A204.1 (cell line): ENCODE data around the gene NAA15.
"Not testable (repeated sequence)": the region's sequence is repeated elsewhere in the genome, so short reads cannot be mapped to it uniquely, and the experiment has no call there.

ENCODE experiments used
- FAIRE-seq: peaks from 2 replicates; lab custom pipeline; 2012; peaks lifted over from hg19 to GRCh38; lab: Jason Lieb, UNC

Gene NAA15

DNA sequence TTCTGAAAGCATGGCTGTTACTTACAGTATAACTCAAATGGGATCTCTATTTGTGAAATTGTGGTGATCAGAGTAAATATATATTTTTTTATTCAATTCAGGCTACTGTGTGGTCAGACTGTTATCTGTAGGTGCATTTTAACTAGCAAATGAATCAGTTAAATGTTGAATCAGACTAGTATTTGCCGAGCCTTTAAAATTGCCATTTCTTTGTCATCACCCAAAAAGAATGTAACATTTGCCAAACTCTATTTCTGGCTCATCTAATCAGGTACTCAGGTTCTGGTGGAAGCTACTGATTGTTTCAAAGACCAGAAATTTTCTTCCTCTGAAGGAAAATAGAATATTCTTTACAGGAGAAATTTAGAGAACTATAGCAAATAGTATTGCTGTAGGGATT, 1.8 kb upstream of the NAA15 start:
- no peak for FAIRE-seq

DNA sequence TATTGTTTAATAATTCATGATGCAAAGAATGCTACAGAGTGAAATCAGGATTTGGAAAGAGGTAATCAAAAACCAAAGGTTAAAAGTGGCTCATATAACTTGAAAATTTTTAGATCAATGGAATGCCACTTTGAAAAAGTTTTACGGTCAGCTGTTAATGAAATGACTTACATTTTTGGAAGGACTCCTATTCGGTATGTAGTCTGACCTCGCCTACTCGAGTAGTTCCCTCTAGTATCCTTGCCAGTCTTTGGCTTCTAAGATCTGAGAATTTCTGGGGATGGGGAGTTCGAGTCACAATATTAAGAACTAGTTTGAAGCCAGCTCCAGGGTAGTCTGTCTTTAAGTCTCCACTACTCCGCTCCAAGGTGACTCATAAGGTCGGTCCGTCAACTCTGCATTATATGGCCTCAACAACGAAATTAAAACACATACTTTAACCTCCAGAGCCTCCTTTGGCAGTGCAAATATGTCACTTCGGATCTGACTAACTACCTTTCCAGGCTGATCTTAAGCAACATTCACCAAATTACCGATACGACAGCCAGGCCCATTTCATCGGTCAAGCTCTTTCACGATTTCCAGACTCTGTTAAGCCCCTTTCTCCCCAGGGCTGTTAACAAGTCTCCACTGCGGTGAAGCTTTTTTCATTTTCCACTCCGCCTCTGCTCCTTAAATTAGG, 733 bp upstream of the NAA15 start:
- no peak for FAIRE-seq

DNA sequence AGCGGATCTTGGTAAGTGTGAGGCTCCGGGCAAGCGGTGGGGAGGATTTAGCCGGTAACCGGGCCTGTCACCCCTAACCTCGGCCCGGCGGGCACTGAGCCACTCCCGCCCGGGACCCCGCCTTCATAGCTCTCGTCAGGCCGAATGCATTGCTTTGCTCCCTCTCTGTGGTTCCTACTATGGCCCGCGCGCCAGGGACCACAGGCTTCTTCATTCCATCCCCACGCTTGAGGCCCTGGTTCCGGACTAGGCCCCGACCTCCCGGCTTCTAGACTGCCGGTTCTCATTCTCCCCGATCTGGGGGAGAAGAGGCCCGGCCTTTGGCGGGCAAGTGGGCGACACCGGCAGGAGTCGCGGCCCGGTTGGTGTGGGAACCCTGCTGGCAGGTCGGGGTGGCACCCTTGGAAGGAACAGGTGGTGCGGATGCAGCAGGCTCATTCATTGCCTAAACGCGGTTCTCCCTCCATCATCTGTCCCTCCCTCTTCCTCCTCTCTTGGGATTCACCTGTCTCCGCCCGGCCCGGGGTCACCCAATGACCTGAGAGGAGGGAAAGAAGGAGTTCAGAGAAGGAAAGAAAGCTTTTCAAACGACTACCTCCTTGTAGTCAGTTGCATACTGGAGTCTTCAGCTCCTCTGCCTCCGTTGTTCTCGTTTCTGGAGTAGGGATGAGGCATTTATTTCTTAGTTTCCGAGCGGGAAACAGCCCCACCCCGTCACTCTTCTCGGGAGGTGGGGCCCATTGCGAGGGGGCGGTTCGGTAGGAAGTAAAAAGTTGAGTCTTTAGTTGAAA, 711 bp downstream of the NAA15 start, which contains the start of gene NDUFC1:
TSS of gene NDUFC1 (minus strand) at position 657 of the 791 bp plus-strand sequence. CDS start 6,679 bp downstream, outside the sequence.
- FAIRE-seq: peak; percentile 14

DNA sequence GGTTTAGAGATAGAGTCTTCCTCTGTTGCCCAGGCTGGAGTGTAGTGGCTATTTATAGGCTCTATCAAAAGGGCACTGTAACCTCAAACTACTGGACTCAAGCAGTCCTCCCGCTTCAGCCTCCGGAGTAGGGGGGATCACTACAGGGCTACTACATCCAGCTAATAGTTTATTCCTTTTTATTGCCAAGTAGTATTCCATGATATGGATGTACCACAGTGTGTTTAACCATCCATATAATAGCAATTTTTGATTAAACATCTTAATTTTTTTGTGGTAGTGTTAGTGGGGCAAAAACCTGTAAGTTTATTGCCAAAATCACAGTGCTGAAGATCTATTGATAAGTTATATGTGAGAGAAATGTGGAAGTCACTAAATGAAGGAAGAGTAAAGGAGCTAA, 3.6 kb downstream of the NAA15 start:
- FAIRE-seq: no peak

DNA sequence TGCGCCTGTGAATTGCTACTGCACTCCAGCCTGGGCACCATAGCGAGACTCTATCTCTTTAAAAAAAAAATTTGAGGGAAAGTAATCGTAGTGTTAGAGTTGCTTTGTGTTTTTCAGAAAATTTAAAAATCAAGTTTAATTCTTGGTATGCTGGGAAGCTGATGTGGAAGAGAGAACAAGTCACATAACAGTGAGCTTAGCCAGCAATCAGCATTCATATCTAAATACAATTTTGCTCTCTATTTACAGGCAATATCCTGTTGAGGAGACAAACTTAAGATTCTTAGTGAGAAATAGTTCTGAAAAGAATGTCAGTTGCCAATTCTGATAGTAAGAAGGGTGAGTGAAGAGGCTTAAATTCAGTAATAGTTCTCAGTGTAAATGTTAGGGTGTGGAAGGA, 10.6 kb downstream of the NAA15 start:
- FAIRE-seq: no peak

DNA sequence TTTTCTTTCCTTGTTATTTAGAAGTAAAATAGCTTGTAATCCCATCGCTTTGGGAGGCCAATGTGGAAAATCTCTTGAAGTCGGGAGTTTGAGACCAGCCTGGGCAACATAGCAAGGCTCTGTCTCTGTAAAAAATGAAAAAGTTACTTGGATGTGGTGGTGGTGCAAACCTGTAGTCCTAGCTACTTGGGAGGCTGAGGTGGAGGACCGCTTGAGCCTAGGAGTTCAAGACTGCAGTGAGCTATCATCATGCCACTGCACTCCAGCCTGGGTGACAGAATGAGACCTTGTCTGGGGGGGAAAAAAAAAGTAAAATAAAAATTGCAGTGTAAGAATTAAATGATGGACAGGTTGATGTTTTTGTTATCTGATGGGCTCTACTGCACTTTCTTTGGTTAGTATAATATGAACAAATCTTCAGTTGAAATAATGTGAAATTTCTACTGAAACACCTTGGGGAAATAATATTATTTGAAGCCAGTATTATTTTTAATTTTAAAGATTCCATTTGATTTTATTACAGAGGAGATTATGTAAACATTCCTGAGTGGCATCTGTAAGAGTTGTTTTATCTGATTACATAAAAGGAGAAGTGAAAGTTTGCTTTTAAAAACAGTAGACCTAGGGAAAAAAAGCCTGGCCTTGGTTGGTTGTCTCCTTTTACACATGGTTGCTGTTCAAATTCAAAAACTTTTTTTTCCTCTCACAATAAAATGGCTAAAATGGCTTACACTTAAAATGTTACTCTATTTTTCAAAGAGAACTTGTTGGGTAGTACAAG, 11.4 kb downstream of the NAA15 start:
- peak; percentile 14 for FAIRE-seq

DNA sequence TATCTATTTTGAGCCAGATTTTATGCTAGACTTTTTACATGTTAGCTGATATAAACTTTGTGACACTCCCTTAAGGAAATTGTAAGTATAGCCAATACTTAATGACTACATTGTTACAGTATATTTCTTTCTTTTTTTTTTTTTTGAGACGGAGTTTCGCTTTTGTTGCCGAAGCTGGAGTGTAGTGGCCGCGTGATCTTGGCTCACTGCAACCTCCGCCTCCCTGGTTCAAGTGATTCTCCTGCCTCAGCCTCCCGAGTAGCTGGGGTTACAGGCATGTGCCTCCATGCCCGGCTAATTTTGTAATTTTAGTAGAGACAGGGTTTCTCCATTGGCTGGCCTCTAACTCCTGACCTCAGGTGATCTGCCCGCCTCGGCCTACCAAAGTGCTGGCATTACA, 12.1 kb downstream of the NAA15 start:
- not testable (repeated sequence) for FAIRE-seq

DNA sequence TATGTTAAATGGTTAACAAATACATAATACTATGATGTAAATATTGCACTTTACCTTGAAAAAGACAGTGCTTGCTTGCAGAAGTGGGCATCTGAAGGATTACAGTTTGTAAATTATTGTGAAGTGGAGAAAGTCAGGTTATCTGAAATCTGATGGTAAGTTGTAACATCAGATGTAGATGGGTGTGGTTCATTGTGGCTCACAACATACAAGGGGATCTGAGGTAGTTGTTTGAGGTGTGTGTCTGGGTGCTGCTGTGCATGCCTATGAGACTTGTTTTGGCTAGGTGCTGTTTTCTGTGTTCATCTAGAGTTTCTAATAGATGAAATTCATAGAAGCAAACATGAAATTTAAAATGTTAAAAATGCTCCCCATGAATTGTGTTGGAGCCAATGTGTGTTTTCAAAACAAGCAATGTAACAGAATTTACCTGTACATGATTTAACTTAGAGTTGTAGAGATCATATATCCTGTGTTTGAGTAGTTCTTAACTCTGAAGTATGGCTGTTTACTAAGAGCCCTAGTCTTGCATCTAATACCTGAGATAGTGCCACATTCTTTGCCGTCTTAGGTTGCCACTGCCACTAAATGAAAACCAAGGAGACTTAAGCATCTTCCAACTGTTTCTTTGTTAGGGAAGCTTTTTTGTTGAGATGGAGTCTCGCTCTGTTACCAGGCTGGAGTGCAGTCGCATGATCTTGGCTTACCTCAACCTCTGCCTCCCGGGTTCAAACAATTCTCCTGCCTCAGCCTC, 12.9 kb downstream of the NAA15 start:
- FAIRE-seq: no peak

DNA sequence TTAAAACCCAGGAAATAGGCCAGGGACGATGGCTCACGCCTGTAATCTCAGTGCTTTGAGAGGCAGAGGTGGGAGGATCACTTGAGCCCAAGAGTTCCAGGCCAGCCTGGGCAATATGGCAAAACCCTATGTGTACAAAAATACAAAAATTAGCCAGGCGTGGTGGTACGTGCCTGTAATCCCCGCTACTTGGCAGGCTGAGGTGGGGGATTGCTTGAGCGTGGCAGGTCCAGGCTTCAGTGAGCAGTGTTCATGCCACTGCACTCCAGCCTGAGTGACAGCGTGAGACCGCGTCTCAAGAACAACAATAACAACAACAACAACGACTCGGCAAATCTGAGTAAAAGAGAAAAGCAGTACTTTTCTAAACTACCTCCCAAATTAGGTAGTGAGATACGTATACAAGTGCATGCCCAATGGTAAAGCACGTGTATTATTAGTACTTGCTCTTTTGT, 13.9 kb downstream of the NAA15 start:
- no peak for FAIRE-seq

DNA sequence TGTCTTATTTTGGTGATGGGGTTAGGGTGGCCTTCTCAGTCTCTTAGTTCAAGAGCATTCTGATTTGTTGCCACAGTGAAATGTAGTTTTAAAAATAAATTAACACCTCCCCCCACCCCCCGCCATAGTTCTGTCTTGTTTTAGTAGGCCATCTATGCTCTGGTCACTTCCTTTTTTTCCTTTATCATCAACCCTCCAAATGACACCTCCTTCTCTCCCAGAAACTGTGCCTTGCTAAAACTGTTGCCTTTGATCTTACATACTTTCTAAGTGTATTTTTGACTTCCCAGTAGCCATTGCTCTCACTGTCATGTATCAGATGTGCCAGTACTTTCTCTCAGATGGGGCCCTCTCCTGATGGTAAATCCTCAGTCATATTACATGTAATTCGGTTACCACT, 15.4 kb downstream of the NAA15 start:
- no peak for FAIRE-seq

DNA sequence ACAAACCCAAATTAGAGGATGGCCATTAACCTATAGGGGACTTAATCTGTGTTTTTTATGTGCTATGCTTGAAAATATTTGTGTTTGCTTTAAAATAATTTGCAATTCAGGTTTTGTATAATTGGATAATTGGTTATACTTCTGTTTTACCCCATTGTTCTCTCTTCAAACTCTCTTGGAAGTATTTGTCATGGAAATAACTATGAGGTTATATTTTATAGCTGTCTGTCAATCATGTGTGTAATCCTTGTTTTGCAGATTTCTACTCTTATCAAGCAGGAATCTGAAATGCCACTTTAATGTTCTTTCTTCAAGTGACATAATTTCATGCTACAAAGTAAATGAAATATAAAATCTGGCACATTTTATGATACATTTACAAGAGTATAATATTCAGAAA, 16.3 kb downstream of the NAA15 start:
- no peak for FAIRE-seq

DNA sequence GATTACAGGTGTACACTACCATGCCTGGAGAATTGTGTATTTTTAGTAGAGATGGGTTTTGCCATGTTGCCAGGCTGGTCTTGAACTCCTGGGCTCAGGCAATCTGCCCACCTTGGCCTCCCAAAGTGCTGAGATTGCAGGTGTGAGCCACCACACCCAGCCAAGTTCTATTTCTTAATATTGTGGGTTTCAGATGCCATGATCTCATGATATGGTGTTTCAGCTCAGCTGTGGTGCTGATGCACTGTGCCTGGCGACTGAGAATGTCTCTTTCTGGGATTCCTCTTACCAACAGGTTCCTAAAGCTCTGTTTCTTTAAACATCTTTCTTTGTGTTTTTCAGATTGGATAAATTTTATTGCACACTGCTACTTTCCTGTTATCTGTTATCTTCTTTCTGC, 18.3 kb downstream of the NAA15 start:
- no peak for FAIRE-seq

DNA sequence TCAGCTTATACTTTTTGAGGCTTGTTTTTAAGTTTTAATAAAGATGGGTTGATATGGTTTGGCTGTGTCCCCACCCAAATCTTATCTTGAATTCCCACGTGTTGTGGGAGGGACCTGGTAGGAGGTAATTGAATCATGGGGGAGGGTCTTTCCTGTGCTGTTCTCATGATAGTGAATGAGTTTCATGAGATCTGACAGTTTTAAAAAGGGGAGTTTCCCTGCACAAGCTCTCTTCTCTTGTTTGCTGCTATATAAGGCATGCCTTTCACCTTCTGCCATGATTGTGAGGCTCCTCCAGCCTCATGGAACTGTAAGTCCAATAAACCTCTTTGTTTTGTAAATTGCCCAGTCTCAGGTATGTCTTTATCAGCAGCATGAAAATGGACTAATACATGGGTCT, 20.8 kb downstream of the NAA15 start:
- not testable (repeated sequence) for FAIRE-seq

DNA sequence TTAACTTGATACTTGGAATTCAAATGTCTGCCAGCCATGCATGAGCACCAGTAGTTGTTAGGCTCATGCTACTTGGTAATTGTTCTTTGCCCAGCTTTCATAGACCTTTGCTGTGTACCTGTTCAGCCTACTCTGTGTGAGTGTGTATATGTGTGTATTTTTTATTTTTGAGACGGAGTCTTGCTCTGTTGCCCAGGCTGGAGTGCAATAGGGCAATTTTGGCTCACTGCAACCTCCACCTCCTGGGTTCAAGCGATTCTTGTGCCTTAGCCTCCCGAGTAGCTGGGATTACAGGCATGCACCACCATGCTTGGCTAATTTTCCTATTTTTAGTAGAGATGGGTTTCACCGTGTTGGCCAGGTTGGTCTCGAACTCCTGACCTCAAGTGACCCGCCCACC, 21.2 kb downstream of the NAA15 start:
- FAIRE-seq: not testable (repeated sequence)

DNA sequence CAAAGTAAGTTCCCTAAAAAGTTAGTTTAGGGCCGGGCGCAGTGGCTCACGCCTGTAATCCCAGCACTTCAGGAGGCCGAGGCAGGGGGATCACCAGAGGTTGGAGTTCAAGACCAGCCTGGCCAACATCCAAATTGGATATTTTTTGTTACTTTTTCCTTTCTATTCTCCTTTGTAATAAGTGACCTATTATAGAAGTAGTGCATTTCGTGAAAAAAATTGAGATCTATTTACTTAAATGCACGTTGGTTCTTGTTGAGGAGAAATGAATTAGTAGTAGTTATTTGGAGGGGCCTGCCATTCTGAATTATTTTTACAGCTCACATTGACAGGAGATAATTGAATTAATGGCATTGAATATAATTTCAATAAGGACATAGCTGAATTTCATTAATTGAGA, 23.3 kb downstream of the NAA15 start:
- no peak for FAIRE-seq

DNA sequence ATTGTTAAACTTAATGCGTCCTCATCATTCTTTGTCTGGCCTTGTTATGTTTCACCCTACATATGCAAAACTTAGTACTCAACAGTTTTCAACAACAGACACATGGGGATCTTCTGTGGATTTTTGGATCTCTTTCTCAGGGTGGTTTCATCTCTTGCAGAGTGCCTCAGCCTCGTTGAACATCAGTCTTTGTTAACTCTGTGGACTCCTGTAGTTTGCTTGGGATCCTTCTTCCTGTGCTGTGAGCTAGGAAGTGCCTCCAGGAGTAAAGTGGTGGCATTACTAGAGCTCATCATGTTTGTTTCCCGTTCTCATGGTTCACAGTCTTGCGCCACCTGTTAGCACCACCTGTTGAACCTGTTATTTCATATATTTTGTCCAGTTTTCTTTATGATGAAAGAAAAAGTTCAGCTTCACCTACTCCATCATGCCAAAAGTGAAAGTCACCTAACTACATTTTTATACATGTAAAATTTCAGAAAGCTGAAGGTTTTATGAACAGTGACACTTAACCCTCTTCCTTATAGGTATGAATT, 28.4 kb downstream of the NAA15 start:
- no peak for FAIRE-seq

DNA sequence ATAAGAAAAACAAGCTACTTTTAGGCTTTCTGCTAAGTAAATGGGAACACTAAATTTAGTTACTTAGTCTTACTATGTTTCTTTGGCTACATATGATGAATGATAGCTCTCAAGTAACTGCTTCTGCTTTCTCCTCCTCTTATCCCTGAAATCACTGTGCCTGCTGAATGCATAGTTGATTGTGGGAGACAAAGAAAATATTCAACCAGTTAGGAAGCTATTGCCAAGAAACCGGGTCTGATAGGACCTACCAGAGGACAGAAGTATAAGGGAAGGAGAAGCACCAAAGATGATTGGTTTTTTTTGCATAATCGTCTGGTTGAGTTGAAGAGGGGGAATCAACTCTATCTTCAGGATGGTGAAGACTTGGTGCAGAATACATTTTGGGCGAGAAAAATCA, 29.0 kb downstream of the NAA15 start:
- no peak for FAIRE-seq

DNA sequence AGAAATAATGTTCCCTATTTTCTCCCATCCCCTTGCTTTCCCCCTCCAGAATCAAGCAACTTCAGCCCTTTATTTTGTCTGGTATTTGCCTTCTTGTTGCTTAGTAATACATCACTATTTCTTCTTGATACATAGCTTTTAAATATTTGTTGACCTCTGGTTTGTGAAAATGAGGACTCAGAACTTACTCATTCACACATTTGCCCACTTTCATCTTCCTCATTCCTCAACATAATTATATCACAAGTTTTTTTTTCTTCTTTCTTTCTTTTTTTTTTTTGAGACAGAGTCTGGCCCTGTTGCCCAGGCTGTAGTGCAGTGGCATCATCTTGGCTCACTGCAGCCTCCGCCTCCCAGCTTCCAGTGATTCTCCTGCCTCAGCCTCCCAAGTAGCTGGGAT, 29.9 kb downstream of the NAA15 start:
- no peak for FAIRE-seq

DNA sequence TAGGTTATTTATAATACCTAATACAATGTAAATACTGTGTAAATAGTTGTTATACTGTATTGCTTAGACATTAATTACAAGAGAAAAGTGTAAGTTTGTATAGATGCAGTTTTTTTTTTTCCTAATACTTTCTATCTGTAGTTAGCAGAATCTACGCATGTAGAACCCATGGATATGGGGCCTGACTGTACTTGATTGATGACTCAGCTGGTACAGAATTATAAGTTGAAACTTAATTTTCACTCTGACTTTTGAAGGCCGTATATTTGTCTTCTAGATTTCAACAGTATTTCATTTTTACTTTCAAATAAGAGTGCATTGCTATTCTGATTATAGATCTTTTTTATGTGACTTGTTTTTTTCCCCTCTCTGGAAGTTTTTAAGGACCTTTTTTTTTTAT, 31.7 kb downstream of the NAA15 start:
- no peak for FAIRE-seq

DNA sequence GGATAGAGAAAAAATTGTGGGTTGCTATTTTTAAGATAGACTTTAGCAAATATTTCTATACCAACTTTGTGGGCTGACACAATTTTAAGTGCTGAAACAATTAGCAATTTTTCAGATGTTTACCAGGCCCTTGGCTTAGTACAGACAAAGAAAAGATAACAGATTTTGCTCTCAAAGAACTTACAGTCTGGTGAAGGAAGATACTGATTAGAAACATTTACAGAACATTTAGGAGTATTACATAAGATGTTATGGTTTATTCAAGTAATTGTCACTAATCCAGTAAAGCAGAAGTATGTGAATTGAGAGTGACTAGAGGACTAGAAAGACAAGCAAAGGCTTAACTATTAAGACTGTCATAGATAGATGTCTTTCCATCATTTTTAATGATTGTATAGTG, 36.3 kb downstream of the NAA15 start:
- FAIRE-seq: no peak

DNA sequence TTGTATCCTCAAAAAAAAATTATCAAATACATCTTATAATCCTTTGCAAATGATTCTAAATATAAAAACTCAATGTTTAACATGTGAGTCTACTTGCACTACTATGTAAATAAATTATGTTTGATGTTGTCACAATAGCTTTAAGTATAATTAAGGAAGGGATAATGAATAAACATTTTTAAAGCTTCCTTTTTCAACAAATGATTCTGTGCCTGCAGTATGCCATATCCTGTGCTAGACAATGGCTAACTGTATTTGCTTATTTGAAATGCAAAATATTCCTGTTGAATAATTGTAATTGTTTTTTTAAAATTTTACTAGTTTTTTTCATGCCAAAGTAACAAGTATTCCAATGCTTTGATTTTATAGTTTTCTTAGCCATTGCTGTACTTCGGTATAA, 60.0 kb downstream of the NAA15 start:
- no peak for FAIRE-seq
